HG03432 (cell line): ENCODE measurements around the gene SELENON.

Experiments
- ATAC-seq: cut with Tn5 transposase; IDR thresholded peaks from one replicate; pipeline ENCODE4 v1.9.1; 2021; ENCODE audit warnings: mild to moderate bottlenecking, moderate library complexity; ENCODE audit not compliant: unreplicated experiment

The SELENON gene

DNA sequence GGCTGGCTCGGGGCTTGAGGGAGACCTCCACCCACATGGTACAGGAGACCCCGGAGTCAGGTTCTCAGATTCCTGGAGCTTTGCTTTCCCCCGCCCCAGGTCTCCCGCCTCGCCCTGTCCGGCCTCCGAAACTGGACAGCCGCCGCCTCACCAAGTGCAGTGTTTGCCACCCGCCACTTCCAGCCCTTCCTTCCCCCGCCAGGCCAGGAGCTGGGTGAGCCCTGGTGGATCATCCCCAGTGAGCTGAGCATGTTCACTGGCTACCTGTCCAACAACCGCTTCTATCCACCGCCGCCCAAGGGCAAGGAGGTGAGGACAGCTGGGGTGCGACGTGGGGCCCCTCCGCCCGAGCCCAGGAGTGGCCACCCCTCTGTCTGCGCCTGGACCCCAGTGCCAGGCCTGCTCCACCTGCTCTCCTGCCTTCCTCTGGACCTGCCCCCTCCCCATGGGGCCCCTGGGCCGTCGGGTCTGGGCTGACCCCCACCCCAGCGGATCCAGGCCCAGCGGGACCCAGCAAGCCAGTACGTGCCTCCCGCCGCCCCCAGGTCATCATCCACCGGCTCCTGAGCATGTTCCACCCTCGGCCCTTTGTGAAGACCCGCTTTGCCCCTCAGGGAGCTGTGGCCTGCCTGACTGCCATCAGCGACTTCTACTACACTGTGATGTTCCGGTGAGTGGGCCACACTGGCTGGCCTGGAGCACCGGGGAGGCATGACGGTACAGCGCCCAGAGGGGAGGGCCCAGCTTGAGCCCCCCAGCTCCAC, 8.7 kb downstream of the SELENON start:
- ATAC-seq, result no peak

DNA sequence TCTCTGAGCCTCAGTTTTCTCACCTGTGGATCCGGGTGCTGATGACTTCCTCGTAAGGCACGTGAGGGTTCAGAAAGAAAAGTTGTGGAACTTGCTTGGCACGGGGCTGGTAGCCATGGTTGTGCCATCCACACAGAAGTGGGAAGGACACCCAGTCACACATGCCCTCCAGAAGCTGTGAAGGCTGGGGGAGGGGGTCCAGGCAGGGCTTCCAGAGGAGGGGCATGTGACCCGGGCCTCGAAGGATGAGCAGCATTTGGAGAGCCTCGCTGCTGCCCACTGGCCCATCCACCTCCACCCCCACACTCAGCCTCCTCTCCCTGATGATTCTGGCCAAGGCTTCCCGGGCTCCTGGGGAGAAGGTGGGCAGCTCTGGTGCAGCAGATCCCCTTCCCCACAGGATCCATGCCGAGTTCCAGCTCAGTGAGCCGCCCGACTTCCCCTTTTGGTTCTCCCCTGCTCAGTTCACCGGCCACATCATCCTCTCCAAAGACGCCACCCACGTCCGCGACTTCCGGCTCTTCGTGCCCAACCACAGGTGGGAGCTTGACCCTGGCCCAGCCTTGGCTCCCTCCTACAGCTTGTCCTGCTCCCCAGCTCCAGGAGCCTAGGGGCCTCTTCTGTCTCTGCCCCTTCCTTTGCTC, 9.4 kb downstream of the SELENON start:
- no peak for ATAC-seq

DNA sequence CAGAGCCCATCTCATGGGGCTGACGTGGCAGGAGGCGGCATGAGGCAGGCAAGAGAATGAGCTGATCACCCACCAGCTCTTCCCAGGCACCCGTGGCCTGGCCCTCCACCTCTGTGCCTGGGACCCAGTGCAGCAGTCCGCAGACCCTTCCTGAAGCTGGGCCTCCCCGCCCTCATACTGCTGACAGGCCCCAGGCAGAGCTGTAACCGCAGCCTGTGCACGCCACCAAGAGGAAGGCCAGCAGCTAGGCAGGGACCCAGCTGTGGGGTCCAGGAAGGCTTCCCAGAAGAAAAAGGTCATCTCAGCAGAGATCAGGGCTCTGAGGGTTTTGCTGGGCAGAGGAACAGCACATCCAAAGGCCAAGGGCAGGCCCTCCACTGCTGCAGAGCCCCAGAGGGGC, 9.9 kb downstream of the SELENON start:
- ATAC-seq, result no peak

DNA sequence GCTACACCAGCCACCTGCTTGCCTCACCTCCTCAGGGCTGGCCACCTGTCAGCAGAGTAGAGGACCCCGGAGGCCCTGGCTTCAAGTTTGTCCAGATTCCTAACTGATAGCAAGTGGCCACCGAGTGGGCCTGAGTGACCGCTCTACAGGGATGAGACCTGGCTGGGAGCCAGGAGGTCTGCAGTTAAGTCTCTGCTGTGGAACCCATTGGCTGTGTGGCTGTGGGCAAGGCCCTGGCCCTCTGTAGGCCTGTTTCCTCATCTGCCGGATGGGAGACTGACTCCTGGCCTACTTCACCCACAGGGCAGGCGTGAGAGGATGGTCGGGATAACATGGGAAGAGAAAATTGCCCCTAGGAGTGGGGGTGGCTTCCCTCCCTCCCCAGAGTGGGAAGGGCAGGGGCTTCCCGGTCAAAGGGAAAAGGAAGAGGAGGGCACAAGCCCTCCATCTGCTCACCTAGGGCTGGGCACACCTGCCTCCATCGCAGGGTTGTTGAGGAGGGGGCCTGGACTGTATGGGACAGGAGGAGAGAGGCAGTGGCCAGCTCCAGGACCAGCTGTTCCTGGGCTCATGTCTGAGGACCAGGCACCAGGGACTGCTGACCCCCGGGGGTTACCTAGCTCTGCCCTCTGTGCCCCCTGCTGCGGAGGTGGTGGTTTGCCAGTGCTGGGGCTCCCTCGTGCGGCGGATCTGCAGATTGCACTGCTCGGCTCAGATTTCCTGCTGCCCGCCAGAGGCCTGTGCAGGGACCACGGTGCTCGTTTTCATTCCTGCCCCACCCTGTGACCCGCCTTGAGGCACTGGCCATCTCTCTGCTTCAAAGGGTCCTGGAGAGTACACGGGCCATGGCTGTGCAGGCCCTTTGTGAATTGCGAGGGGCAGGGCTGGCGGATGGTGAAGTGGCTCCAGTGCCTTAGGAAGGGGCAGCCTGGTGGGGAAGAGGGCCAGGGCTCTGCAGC, 10.6 kb downstream of the SELENON start:
- ATAC-seq, result peak; percentile 48

DNA sequence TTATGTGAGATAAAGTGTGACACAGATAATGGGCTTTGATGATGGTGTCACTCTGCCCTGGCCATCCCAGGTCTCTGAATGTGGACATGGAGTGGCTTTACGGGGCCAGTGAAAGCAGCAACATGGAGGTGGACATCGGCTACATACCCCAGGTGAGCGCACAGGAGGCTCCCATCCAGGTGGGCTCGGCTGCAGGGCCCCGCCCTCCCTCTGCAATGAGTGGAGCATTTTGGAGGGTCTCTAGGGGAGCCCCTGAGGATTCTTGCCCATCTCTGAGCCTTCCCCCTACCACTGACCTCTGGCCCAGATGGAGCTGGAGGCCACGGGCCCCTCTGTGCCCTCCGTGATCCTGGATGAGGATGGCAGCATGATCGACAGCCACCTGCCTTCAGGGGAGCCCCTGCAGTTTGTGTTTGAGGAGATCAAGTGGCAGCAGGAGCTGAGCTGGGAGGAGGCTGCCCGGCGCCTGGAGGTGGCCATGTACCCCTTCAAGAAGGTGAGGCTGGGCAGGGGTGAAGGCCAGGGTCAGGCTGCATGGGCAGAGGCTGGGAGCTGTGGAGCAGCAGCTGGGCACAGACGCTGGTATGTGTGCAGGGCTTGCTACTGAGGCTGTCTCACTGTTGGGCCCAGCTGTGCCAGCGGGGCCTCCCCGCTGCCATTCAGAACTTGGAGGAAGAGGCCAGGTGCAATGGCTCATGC, 11.5 kb downstream of the SELENON start:
- ATAC-seq, result no peak

DNA sequence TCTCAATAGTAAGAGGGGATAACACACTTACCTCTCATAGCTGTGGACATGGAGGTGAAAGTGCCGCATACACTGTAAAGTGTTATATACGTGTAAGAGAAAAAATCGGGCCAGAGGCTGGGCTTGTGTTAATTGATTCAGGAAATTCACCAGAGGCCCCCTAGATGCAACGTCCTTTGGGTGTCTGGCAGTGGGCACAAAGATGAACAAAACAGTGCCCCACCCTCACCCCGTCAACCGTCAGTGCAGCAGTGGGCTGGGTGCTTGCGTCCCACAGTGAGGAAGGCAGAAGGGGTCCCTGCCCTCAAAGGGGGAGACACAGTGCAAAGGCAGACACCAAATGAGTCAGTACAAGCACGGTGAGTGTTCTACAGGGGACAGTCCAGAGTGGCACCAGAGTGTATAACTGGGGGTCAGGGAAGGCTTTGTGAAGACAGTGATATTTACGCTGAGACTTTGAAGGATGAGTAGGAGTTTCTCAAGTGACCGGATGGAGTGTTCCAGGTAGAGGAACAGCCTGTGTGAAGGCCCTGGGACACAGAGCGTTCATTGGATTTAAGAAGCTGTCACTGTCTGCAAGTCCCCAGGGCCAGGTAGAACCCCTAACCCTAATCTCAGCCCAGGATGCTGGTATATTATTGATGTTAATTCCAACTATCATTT, 13.2 kb downstream of the SELENON start:
- ATAC-seq, result no peak

DNA sequence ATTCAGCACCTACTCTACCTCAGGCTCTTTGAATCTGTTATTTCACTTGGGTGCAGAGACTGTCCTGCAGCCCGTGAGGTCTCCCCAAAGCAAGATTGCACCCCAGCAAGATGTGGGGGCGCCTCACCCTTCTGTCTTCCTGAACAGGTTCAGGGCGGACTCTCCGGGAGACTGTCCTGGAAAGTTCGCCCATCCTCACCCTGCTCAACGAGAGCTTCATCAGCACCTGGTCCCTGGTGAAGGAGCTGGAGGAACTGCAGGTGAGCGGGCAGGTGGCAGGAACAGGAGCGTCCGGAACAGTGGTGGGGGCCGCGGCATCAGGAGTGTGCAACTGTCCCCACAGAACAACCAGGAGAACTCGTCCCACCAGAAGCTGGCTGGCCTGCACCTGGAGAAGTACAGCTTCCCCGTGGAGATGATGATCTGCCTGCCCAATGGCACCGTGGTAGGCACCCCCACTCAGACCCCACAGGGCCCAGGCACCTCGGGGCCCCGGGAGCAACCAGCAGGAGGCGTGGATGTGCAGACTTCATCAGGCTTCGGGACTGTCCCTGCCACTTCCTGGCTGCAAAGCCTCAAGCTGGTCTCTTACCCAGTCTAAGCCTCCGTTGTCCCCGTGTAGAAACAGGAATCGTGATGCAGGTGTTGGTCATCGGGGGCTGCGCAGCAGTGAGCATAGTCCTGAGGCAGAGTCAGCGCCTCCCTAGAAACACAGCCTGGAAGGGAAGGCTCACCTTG, 13.9 kb downstream of the SELENON start:
- ATAC-seq, result no peak

DNA sequence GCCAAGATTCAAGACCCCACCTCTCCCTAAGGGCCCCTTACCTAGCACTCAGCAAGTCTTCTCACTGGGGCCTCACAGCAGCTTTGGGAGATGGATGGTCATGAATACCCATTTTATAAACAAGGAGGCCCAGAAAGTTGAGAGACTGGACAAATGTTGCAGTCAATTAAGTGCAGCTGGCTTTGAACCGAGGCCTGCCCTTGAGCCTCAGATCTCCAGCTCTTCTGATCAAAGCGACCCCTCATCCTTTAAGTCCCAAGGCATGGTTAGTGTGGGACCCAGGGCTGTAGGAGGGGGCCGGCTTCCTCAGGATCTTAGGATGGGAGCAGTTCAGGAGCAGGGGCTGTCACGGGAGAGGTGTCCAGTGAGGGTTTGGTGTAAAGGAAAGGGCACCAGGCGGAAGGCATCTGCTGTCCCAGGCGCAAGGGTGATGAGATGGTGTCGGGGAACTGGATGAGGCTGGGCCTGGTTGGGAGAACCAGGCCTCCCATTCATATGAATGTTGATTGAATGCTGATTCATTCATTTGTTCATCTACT, 14.6 kb downstream of the SELENON start:
- no peak for ATAC-seq

DNA sequence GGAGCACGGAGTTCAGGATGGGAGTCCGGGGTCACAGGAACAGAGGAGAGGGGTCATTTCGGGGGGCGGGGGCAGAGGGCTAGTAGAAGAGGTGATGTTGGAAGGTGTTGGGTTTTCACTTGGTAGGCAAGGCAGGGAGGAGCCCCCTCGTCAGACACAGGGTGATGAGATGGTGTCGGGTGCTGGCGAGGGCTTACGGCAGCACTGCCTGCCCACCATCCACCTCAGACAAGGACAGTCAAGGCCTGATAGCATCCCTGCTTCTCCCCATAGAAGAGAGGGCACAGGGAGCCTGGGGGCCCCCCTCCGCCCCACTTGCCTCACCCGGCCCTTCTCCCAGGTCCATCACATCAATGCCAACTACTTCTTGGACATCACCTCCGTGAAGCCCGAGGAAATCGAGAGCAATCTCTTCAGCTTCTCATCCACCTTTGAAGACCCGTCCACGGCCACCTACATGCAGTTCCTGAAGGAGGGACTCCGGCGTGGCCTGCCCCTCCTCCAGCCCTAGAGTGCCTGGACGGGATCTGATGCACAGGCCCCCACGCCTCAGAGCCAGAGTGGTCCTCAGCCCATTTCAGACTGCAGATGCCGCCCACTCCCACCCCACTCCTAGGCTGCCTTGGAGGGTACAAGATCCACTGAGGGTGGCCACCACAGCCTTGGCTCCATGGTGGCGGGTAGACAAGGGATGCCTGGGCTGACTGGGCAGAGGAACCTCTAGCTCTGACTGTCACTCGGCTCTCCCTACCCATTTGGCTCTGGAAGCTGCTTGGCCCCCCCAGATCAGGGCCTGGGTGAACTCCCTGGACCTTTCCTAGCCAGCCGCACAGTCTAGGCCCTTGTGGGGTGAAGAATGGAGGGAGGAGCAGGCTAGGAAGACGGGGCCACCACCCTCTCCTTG, 15.5 kb downstream of the SELENON start:
- no peak for ATAC-seq

DNA sequence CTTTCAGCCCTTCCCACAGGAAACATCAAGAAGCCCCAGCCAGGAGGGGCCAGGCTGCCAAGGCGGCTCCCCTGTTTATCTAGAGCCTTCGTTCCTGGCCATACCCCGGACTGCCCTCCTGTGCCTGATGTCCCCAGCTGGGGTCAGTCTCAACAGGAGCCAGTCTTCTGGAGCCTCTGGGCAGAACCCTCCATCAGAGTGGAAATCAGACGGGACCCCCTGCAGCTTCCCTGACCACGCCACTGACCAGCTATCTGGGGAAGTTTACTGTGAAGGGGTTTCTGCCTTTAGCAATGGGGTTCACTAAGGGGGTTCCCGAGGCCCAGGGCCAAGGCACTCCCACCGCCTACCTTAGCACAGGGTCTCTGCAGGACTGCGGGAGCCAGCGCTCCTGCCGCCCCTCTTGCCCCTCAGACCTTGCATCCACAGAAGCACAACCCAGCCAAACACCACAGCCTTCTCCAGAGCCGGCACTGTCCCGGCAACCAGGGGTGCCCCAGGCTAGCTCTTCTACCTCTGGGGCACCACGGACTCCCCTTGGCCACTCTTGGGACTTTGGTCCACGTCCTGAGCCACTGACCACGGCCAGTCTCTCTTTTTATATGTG, 16.2 kb downstream of the SELENON start:
- no peak for ATAC-seq

DNA sequence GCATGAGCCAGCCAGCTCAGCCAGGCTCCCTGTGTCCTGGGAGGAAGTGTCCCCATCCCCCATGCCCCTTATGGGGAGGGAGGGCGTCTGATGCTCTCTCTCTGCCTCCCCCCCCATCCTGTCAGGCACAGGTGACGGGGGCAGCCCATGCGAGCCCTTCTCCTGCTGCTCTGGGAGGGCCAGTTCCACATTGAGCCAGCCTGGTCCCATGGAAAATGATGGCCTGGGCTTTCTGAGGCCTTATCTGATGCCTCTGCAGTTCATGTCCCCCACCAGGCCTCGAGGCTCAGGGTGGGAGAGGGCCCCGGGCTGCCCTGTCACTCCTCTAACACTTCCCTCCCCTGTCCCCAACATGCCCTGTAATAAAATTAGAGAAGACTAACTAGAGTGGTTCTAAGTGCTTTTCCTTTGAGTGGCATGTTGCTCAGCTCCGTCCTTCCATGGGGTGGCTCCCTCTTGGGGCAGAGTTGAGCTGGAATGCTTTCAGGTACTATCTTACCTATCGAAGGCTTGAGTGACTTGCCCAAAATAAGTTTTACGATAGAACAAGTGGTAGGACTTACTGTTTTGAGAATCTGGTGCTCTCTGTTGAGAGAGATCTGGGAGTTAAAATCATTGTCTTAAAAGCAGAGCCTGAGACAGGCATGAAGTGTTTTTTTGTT, 18.0 kb downstream of the SELENON start:
- no peak for ATAC-seq

DNA sequence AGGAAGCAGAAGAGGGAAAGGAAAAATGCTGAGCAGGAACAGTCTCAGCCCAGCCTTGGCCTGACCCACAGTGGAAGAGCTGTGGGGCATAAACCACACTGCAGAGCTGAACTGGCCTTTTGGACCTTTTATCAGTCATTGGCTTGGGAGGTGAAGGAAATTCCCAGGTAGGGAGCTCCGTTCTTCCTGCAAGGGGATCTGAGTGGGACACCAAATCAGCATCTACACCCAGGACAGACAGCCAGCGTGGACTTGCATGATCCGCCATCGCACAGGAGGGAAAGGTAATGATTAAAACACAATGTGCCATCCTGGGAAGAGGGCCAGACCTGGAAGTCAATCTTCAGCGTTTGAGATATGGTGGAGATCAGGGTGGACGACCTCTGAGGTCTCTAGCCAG, 18.6 kb downstream of the SELENON start:
- no peak for ATAC-seq

DNA sequence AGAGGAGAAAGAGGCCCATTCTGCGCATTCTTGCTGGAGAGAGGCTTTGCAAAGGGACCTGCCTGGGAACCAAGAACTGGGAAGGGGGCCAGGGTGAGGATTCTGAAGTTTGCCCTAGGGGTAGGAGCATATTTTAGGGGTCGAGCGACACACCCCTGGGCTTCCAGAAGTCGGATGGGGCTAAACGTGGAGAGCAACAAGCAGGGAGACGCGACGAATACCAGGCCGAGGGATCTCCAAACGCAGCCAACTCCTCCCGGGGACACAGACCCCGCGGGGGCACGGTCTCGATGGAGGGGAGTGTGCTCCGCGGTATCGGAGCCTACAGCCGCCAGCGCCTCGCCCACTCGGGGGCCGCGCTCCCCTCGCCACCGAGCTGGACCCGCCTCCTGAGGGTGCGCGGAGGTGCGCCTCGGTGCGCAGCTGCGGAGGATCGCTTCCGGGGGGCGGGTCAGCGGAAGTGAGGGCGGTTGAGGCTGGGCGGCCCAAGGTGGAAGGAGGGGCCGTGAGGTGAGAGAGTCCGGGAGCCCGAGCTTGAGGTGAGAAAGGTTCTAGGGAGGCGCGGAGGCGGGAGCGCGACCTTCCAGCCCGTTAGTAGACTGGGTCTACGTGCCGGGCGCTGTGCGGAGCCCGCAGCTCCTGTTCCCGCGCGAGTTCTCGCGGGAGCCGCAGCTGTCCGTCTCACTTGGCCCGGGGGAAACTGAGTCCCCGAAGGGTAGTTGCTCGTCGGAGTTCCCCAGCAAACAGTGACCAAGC, 19.7 kb downstream of the SELENON start, which contains the start of gene MTFR1L:
Gene MTFR1L, plus strand, starts transcription at position 464 of the 756 bp plus-strand sequence. CDS start 3,151 bp downstream, outside the sequence.
- peak; percentile 84 for ATAC-seq

DNA sequence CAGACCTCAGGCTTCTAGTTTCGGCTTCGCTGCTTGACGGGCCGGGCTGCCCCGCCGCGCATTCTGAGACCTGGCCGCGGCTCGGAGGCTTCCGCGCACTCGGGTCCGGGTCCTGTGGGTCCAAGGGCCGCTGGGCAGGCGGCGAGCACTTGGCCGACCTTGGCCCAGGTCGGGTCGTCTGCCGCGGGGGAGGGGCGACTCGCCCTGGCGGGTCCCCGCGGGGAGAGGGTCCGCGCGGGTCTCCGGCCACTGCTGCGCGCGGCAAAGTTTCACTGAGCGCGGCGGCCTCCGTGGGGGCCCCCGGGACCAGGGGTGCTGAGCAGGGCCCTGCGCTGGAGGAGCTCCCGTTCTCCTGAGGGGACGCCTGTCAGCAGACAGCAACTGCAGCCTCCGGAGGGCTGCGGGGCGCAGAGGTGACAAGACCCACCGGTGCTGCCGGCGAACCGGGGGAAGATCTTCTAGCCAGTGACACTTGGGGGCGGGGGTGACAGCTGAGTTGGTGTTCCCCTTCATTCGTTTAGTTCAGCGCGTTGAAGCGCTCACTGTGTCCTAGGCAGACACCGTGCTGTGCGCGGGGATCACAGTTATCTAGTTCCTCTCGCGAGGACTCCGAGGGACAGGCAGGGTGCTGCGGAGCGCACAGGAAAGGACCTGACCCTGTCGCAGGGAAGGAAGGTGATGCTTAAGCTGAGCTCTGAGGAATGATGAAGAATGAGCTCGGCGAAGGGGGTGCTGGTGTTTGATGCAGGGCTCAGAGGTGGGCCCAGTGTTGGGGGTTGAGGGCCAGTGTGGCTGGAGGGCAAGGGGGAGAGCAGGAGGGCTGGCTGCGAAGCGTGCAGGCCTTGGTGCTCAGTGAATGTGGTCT, 20.5 kb downstream of the SELENON start:
- ATAC-seq, result peak; percentile 48

DNA sequence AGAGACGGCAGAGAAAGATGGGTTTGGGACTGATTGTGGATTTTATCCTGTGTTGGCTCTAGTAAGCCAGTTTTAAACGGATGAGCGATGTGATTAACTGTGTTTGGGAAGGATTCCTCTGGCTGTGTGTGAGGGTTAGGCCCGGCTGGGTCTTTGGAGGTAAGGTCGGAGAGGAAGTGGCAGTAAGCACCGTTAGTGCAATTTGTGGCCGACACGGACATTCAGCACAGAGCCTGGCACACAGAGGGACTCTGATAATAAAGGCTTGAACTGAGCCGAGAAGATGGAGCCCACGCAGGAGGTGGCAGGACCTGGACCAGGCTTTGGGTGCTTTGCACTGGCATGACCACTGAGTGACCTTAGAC, 21.1 kb downstream of the SELENON start:
- no peak for ATAC-seq

DNA sequence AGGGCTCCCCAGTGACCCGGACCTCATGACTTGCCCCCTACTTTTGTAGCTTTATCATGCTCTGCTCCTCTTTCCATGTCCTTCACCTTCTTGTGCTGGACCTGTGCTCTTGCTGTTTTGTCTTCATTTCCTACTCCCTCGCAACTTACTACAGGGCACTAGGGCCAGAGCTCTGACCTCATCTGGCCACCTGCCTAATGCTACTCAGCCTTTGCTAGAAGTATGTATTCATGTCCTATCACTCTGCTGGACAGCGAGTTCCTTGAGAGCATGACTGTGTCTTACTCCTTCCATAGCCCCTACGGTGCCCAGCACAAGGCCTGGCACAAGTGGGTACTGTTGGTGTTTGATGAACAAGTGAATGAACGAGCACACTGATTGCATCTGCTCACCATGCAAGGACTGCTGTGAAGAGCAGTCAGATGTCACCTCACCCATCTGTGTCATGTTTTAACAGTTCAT, 21.7 kb downstream of the SELENON start:
- ATAC-seq, result no peak
